ENCODE results near the gene NDUFV2. TPM values are rescaled to one million over a fixed set of nuclear protein-coding genes. Genes with fewer than 3 reads are reported as not detected.

The NDUFV2 gene
- total and polyA plus RNA-seq, 2 donors (not counting 3 experiments of a cell fraction or from before 2014, with no cell fraction given): 65.7 to 152 TPM

DNA sequence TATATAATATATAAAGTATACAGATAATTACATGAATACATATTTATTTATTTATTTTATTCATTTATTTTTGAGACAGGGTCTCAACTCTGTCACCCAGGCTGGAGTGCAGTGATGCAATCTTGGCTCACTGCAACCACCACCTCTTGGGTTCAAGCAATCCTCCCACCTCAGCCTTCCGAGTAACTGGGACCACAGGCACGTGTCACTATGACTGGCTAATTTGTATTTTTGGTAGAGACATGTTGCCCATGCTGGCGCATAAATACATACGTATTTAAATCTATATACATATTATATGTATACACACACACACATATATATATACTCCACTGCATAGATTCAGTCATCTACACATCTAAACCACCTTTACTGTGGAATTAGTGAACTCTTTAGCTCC is 20.6 kb upstream of the NDUFV2 start:
- no peak for TF ChIP-seq JUN (IDR thresholded peaks at IDR 0.05; ENCODE audit: borderline replicate concordance, insufficient read depth, insufficient read length, low read depth)
- TF ChIP-seq GATA2 (IDR thresholded peaks at IDR 0.05; ENCODE audit: insufficient read depth, insufficient read length, low read depth, low read length): no peak
- TF ChIP-seq, protein P1, sequence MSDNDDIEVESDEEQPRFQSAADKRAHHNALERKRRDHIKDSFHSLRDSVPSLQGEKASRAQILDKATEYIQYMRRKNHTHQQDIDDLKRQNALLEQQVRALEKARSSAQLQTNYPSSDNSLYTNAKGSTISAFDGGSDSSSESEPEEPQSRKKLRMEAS (IDR thresholded peaks at IDR 0.05; ENCODE audit: insufficient read depth, insufficient read length): no peak
- TF ChIP-seq MYC (IDR thresholded peaks at IDR 0.05; ENCODE audit: low read depth, low read length): no peak
- no peak for TF ChIP-seq POLR2AphosphoS5 (IDR thresholded peaks at IDR 0.05; ENCODE audit: insufficient read depth, low read depth, low read length)
- TF ChIP-seq CTCF (IDR thresholded peaks at IDR 0.05; ENCODE audit: extremely low read depth in 1 of 2, insufficient read depth in 1 of 2, low read depth in 1 of 2, low read length in 2 of 2): no peak
- TF ChIP-seq FOS (IDR thresholded peaks at IDR 0.05; ENCODE audit: borderline replicate concordance, insufficient read depth, low read length): no peak
- no peak for TF ChIP-seq POLR2A (IDR thresholded peaks at IDR 0.05; ENCODE audit: low read depth, low read length)
- no peak for TF ChIP-seq EZH2 (IDR thresholded peaks at IDR 0.05; ENCODE audit: borderline replicate concordance, low read depth, low read length, severe bottlenecking)
- Histone ChIP-seq H3K9me3 (replicated peaks; ENCODE audit: control insufficient read depth, insufficient read depth, low read length) (no peaks in the 10 kb centered on the region), H3K27me3 (ENCODE audit: control insufficient read depth in 2 of 2, insufficient read depth in 2 of 2, low read length in 2 of 2) (no peaks in the 10 kb centered on the region), H3K27ac (ENCODE audit: insufficient read depth, low read depth, low read length) (no peak overlapping the region), H3K9me1 (replicated peaks; ENCODE audit: control insufficient read depth, extremely low read depth, insufficient read depth, low read length) (no peaks in the 10 kb centered on the region), H3K36me3 (ENCODE audit: control insufficient read depth in 2 of 2, extremely low read depth in 1 of 2, insufficient read depth in 2 of 2, low read length in 2 of 2) (no peaks in the 10 kb centered on the region), H3K4me1 (ENCODE audit: control insufficient read depth, extremely low read depth, insufficient read depth, low read length) (no peaks in the 10 kb centered on the region), H3K4me3 (replicated peaks in 1 of 3; ENCODE audit: insufficient read depth in 1 of 3, low read depth in 1 of 3, low read length in 3 of 3) (no peak overlapping the region), H3K9ac (replicated peaks; ENCODE audit: extremely low read depth, insufficient read depth, low read length) (no peak overlapping the region), H4K20me1 (replicated peaks; ENCODE audit: control insufficient read depth, extremely low read depth, insufficient read depth, low read length) (no peaks in the 10 kb centered on the region), H3K79me2 (ENCODE audit: control insufficient read depth, insufficient read depth, low read length) (no peaks in the 10 kb centered on the region), H2AFZ (ENCODE audit: low read depth, low read length) (no peak overlapping the region), H3K4me2 (ENCODE audit: insufficient read depth, low read length) (no peak overlapping the region)
- no peak for FAIRE-seq
- BruUV-seq (replicated peaks): no TSS peak
- dilution Hi-C loops (cut with MboI; ENCODE audit: extremely low pct_ligation_motif_present, low sequenced_read_pairs) (no loop called here), intact Hi-C loops (cut with micrococcal nuclease) (no loop called here)
- no peak for DNase-seq (ENCODE audit: low read depth, low spot score)
- ChIA-PET POLR2A (no interaction called here), CTCF (interaction anchor here (1.0 to 1.4 kb wide), 2 partner anchors 28 to 44 kb away, joined by 3 read pairs; no protein-coding TSS in a partner anchor)

Measured in endothelial cell of umbilical vein (primary cell).